ENCODE results near the gene MED22. TPM values are rescaled to one million over a fixed set of nuclear protein-coding genes. Genes with fewer than 3 reads are reported as not detected.

The MED22 gene
- total RNA-seq, 1 donor from 2014 or later, result 49.2 TPM

DNA sequence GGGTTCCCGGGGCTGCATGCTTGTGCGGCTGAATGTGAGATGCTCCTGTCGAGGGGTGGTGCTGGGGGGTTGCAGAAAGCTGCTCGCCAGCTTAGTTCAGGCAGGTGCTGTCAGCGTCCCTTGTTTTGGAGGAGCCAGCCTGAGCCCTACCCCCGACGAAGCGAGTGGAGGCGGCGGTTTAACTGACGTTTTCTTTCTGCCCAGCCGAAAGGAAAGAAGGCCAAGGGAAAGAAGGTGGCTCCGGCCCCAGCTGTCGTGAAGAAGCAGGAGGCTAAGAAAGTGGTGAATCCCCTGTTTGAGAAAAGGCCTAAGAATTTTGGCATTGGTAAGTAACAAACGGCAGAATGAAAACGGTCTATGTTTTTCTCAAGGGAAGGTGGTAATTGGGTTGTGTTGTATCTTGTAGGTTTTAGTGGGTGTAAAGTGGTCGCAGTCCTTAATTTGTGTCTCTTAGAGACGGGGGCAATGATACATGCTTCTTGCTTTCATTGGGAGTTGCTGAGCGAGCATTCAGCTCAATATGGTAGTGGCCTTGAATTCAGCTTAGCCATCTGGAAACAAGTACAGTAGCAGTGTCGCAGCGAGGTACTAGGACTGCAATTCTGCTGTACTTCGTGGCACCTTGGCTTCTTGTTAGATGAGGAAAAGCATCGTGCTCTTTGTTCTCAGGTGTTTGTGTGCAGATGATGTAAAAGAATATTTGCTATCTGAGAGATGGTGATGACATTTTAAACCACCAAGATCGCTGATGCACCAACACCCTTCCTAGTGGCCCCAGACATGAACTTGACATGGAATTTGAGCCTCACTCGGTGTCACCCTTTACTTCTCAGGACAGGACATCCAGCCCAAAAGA lies 1.0 kb upstream of the MED22 start:
- peak overlapping the region; percentile 100 for H3K4me3 Mint-ChIP-seq (ENCODE audit: low read depth)
- H3K27me3 Mint-ChIP-seq, result no peaks in the 10 kb centered on the region
- TF ChIP-seq, protein P1, sequence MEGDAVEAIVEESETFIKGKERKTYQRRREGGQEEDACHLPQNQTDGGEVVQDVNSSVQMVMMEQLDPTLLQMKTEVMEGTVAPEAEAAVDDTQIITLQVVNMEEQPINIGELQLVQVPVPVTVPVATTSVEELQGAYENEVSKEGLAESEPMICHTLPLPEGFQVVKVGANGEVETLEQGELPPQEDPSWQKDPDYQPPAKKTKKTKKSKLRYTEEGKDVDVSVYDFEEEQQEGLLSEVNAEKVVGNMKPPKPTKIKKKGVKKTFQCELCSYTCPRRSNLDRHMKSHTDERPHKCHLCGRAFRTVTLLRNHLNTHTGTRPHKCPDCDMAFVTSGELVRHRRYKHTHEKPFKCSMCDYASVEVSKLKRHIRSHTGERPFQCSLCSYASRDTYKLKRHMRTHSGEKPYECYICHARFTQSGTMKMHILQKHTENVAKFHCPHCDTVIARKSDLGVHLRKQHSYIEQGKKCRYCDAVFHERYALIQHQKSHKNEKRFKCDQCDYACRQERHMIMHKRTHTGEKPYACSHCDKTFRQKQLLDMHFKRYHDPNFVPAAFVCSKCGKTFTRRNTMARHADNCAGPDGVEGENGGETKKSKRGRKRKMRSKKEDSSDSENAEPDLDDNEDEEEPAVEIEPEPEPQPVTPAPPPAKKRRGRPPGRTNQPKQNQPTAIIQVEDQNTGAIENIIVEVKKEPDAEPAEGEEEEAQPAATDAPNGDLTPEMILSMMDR (IDR thresholded peaks at IDR 0.05; ENCODE audit: unreplicated experiment), result no peak
- peak overlapping the region; percentile 100 for H3K27ac Mint-ChIP-seq
- peaks cover 27% of the 10 kb centered on the region for H3K36me3 Mint-ChIP-seq (ENCODE audit: insufficient read depth)
- H3K4me1 Mint-ChIP-seq (ENCODE audit: low read depth), result peaks cover 24% of the 10 kb centered on the region
- DNase-seq (ENCODE audit: low spot score, unreplicated experiment), result no peak
- no peaks in the 10 kb centered on the region for H3K9me3 Mint-ChIP-seq (ENCODE audit: low read depth)

DNA sequence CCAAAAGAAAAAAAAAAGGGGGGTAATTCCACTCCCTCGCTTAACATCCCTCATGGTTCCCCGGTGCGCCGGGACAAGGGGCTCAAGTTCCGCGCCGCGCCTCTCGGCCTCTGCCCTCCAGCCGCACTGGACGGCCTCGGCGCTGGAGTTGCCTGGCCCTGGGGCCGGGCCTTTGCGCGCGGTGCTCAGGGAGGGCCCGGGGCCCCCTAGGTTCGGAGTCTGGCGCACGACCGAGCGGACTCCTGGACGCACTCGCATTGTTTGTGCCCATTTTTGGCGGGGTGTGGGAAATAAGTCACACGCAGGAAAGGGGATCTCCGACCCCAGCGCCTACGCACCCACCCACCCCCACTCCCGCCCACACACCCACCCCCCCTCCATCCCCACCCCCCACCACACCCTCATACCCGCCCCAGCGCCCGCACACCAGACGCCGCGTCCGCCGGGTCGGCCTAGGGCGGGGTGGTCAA lies 381 bp downstream of the MED22 start:
- DNase-seq (ENCODE audit: low spot score, unreplicated experiment), result no peak
- TF ChIP-seq, protein P1 (IDR thresholded peaks at IDR 0.05; ENCODE audit: unreplicated experiment), result no peak
- Mint-ChIP-seq H3K4me1 (ENCODE audit: low read depth) (peaks cover 24% of the 10 kb centered on the region), H3K27me3 (no peaks in the 10 kb centered on the region), H3K36me3 (ENCODE audit: insufficient read depth) (peaks cover 25% of the 10 kb centered on the region), H3K27ac (peak overlapping the region; percentile 100), H3K4me3 (ENCODE audit: low read depth) (peak overlapping the region; percentile 100), H3K9me3 (ENCODE audit: low read depth) (no peaks in the 10 kb centered on the region)

DNA sequence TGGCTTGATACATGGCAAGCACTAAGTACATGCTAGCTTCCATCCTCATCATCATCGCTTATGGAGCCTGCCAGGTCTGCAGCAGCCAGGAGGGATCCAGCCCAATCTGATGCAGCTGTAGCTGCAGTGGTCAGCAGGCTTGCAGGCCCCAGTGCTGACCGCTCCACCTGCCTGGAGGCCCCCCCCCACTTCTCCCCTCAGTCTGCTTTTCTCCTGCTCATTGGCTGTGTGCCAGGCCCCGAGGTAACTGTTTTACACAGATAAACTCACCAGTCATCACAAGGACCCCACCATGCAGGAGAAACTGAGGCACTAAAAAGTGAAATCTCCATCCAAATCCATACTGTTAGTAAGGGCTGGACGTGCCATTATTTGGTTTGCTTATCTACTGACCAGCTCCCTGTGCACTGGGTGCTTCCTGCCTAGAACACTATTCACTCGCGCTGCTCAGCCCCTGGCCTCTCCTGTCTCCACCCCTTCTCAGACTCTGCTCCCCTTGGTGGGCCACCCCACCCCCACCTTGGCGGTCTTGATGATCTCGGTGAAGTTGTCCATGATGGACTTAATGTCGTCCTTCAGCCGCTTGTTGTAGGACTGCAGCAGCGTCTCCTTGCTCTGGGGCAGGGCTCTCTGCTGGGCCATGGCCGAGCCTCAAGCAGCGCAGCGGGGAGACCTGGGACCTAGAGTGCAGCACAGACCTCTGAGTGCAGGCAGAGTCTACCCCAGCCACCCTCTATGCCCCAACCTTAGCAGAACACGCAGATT lies 1.7 kb downstream of the MED22 start:
- Mint-ChIP-seq H3K27me3 (no peaks in the 10 kb centered on the region), H3K9me3 (ENCODE audit: low read depth) (no peaks in the 10 kb centered on the region), H3K27ac (no peak overlapping the region), H3K4me3 (ENCODE audit: low read depth) (peak overlapping the region; percentile 100), H3K36me3 (ENCODE audit: insufficient read depth) (peaks cover 24% of the 10 kb centered on the region), H3K4me1 (ENCODE audit: low read depth) (peaks cover 24% of the 10 kb centered on the region)
- no peak for DNase-seq (ENCODE audit: low spot score, unreplicated experiment)
- TF ChIP-seq, protein P1 (IDR thresholded peaks at IDR 0.05; ENCODE audit: unreplicated experiment), result no peak

DNA sequence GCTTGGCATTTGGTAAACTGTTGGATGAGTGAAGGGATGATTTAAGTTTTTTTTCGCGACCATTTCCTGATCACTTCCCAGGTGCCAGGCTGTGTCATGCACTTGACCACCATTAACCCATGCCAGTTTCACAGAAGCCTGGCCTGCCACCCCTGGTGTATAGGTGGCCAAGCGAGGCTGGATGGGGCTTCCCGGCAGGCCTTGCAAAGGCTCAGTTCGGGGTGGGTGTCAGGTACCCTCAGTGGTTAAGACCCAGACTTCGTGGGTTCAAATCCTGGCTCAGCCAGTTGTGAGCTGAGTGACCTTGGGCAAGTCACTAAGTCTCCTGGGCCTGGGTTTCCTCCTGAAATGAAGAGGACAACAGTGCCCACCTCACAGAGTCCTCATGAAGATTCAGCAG lies 2.3 kb downstream of the MED22 start:
- H3K4me3 Mint-ChIP-seq (ENCODE audit: low read depth), result no peak overlapping the region
- TF ChIP-seq, protein P1 (IDR thresholded peaks at IDR 0.05; ENCODE audit: unreplicated experiment), result no peak
- H3K27ac Mint-ChIP-seq, result no peak overlapping the region
- H3K4me1 Mint-ChIP-seq (ENCODE audit: low read depth), result peaks cover 24% of the 10 kb centered on the region
- no peaks in the 10 kb centered on the region for H3K9me3 Mint-ChIP-seq (ENCODE audit: low read depth)
- no peaks in the 10 kb centered on the region for H3K27me3 Mint-ChIP-seq
- H3K36me3 Mint-ChIP-seq (ENCODE audit: insufficient read depth), result peaks cover 23% of the 10 kb centered on the region
- DNase-seq (ENCODE audit: low spot score, unreplicated experiment), result no peak

DNA sequence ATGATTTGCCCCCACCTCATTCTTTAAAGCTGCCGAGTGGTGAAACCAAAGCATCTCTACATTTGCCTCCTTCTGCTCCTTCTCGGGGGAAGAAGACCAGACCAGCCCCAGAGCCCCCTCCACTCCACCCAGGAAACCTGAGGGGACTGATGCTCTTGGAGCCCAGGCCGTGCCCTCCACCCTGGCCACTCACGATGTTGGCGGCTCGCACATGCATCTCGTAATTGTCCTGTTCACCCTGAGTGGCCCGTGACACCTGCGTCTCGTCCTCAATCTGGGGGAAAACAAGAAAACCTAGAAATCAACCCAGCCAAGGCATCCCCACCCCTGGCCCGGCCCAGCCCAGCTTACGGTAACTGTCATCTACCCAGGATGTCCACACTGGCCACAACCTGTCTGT lies 3.0 kb downstream of the MED22 start:
- DNase-seq (ENCODE audit: low spot score, unreplicated experiment), result no peak
- Mint-ChIP-seq H3K36me3 (ENCODE audit: insufficient read depth) (peaks cover 20% of the 10 kb centered on the region), H3K27me3 (no peaks in the 10 kb centered on the region), H3K4me3 (ENCODE audit: low read depth) (no peak overlapping the region), H3K4me1 (ENCODE audit: low read depth) (peaks cover 21% of the 10 kb centered on the region), H3K27ac (no peak overlapping the region), H3K9me3 (ENCODE audit: low read depth) (no peaks in the 10 kb centered on the region)
- TF ChIP-seq, protein P1 (IDR thresholded peaks at IDR 0.05; ENCODE audit: unreplicated experiment), result no peak

Data from progenitor cell of endocrine pancreas (in vitro differentiated cells).